ENCODE results near the gene PPAT.

The PPAT gene

DNA sequence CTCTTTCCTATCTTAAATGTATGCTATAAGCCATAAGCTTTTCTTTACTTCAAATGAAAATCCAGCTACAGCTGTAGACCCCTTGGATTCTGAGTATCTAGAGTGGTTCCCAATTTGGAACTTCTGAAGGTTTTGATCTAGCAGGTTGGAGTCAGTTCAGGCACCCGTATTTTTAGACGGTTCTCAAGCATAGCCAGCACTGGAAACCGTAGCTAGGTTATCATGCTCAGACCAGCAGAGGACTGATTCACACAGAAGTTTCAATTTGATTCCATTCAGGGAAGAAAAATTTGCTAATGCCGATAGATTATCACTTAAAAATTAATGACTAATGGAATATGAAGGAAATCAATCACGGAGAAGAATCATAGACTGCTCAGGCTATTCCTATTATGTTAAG lies 11.2 kb downstream of the PPAT start:
- DNase-seq (ENCODE audit: insufficient read length, low spot score) (no peak), FAIRE-seq (no peak)
- TF ChIP-seq, protein P1, sequence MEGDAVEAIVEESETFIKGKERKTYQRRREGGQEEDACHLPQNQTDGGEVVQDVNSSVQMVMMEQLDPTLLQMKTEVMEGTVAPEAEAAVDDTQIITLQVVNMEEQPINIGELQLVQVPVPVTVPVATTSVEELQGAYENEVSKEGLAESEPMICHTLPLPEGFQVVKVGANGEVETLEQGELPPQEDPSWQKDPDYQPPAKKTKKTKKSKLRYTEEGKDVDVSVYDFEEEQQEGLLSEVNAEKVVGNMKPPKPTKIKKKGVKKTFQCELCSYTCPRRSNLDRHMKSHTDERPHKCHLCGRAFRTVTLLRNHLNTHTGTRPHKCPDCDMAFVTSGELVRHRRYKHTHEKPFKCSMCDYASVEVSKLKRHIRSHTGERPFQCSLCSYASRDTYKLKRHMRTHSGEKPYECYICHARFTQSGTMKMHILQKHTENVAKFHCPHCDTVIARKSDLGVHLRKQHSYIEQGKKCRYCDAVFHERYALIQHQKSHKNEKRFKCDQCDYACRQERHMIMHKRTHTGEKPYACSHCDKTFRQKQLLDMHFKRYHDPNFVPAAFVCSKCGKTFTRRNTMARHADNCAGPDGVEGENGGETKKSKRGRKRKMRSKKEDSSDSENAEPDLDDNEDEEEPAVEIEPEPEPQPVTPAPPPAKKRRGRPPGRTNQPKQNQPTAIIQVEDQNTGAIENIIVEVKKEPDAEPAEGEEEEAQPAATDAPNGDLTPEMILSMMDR (IDR thresholded peaks at IDR 0.05; ENCODE audit: insufficient read depth, missing control alignments), result no peak

DNA sequence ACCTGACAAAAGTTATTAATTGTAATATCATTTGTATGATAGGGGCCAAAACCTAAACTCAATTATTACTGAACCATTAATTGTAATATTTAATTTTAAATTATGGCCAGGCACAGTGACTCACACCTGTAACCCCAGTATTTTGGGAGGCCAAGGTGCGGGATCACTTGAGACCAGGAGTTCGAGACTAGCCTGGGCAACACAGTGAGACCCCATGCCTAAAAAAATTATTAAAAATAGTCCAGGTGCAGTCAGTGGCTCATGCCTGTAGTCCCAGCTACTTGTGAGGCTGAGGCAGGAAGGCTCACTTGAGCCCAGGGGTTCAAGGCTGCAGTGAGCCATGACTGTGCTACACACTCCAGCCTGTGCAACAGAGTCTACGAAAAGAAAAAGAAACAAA lies 18.0 kb downstream of the PPAT start:
- DNase-seq (ENCODE audit: insufficient read length, low spot score) (no peak), FAIRE-seq (no peak)
- TF ChIP-seq, protein P1 (IDR thresholded peaks at IDR 0.05; ENCODE audit: insufficient read depth, missing control alignments), result no peak

DNA sequence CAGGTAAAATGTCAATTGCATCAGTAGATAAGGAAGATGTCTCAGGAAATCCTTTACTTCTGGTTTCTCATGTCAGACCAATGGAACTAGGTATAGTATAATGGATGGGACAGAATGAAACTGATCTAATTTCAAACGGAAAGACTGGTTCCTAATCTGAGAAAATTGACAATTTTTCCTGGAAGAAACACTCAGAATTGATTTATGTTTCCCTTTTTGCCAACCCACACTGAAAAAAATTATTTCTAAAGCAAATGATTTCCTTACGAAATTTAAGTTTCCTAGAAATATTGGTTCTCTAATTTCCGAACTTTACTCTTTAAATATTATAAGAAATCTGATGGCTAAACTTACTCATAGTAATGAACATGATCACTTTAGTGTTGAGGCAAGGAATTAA lies 19.1 kb downstream of the PPAT start:
- no peak for FAIRE-seq

GRCh38 chr4:56414135-56414670 lies 21.2 kb downstream of the PPAT start:
- FAIRE-seq (no peak), DNase-seq (ENCODE audit: insufficient read length, low spot score) (no peak)
- TF ChIP-seq, protein P1 (IDR thresholded peaks at IDR 0.05; ENCODE audit: insufficient read depth, missing control alignments), result no peak

More for the DNA sequence above, 19.1 kb downstream of the PPAT start:
- DNase-seq (ENCODE audit: insufficient read length, low spot score), result no peak
- TF ChIP-seq, protein P1 (IDR thresholded peaks at IDR 0.05; ENCODE audit: insufficient read depth, missing control alignments), result no peak

DNA sequence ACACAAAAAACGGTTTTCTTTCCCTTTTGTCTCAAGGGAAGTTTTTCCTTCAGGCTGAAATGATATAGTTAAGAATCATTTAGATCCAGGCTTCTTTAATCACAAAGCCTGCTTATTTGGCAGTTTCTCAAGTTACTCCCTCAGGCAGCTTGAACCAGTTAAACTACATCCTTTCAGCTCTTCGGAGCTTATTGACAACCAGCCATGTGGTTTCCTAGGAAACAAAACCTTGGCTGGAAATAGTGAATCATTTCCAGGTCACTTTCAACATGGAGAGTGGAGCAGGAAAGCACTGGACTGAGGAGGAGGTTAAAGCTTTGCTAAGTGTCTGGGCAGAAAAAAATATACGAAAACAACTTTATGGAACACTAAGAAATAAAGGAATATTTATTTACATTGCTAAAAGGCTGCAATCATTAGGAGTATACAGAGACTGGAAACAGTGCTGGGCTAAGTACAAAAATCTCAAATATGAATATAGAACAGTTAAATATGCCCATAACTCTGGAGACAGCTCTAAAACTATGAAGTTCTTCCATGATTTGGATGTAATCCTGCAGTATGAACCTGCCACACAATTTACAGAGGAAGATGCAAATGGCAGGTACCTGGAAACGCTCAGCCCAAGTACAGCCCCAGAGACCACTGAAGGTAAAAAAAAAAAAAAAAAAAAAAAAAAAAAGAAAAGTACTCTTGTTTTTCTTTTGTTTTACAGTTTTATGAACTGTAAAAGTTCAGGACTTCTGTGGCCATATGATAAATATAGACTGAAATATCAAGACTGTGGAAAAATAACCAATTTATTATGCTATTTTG lies 25.0 kb downstream of the PPAT start:
- DNase-seq (ENCODE audit: insufficient read length, low spot score) (no peak), FAIRE-seq (peak; percentile 71)
- TF ChIP-seq, protein P1 (IDR thresholded peaks at IDR 0.05; ENCODE audit: insufficient read depth, missing control alignments), result no peak

DNA sequence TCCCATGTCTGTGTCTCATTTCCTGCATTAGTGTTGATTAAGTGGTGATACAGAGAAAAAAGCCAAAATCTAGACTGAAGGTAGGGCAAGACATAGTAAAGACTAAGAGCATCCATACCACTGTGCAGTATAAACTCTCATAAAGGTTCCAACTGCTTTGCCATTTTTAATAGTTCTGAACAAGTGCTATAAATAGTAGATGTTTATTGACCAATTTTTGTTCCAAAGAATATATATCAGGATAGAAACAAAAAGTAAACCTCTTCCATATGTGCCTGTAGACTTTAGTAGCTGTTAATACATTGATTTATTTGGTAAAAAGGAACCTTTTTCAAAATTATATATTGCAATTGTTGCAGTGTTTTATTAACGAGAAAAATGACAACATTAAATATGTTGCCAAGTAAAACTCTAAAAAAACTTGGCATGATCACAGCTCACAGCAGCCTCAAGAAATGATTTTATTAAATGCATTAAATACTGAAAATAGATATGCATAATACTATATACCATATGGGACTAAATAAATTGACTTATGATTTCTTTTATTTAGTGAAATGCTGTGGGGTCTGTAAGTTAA lies 25.8 kb downstream of the PPAT start:
- TF ChIP-seq, protein P1 (IDR thresholded peaks at IDR 0.05; ENCODE audit: insufficient read depth, missing control alignments), result no peak
- FAIRE-seq, result no peak
- DNase-seq (ENCODE audit: insufficient read length, low spot score), result no peak

- FAIRE-seq (no peak), DNase-seq (ENCODE audit: insufficient read length, low spot score) (no peak)
- TF ChIP-seq, protein P1 (IDR thresholded peaks at IDR 0.05; ENCODE audit: insufficient read depth, missing control alignments), result no peak
Measured at GRCh38 chr4:56408978-56409377, 26.4 kb downstream of the PPAT start.
